OCI-LY3 (cell line): Measurements from ENCODE around the gene TTLL11.

Experiments
- H2AFZ ChIP-seq: fragments of 200-600, 300-600 bp; shearing (Covaris generic); 2 replicates; pipeline ENCODE4 v1.6.0; 2014; ENCODE audit warnings: antibody characterized with exemption, low read depth, low read length
- H3K27ac ChIP-seq: fragments of 200-600, 300-600 bp; sonication (generic); 2 replicates; pipeline ENCODE4 v1.5.1; 2014; ENCODE audit warnings: mild to moderate bottlenecking, low read length, moderate library complexity, mixed read lengths
- H3K27me3 ChIP-seq: fragments of 200-600, 300-600 bp; sonication (generic); 2 replicates; pipeline ENCODE4 v1.6.1; 2014; ENCODE audit warnings: low read depth, low read length, mixed read lengths
- H3K36me3 ChIP-seq: fragments of 200-600, 300-600 bp; sonication (generic); replicated peaks from 2 replicates; pipeline ENCODE3; 2014; ENCODE audit warnings: low read depth, low read length, mixed read lengths
- H3K4me1 ChIP-seq: fragments of 300-600, 200-600 bp; sonication (generic); 2 replicates; pipeline ENCODE4 v1.6.1; 2014; ENCODE audit warnings: low read length, mixed read lengths
- H3K4me2 ChIP-seq: fragments of 200-600, 300-600 bp; sonication (generic); 2 replicates; pipeline ENCODE4 v1.6.1; 2014; ENCODE audit warnings: low read length, mixed read lengths
- H3K4me3 ChIP-seq: fragments of 300-600, 200-600 bp; sonication (generic); 2 replicates; pipeline ENCODE4 v1.5.1; 2014; ENCODE audit warnings: antibody characterized with exemption, mild to moderate bottlenecking, low read length, moderate library complexity
- H3K79me2 ChIP-seq: fragments of 300-600, 200-600 bp; shearing (Covaris generic); 2 replicates; pipeline ENCODE4 v1.6.1; 2014; ENCODE audit warnings: mild to moderate bottlenecking, low read length, mixed read lengths
- H3K9ac ChIP-seq: fragments of 300-600, 200-600 bp; shearing (Covaris generic); 2 replicates; pipeline ENCODE4 v1.6.0; 2014; ENCODE audit warnings: mild to moderate bottlenecking, low read length, moderate library complexity
- H3K9me3 ChIP-seq: fragments of 200-600, 300-600 bp; shearing (Covaris generic); 2 replicates; pipeline ENCODE4 v1.6.1; 2014; ENCODE audit warnings: low read length, mixed read lengths; ENCODE audit not compliant: insufficient read depth
- H4K20me1 ChIP-seq: fragments of 200-600, 300-600 bp; sonication (generic); 2 replicates; pipeline ENCODE4 v1.6.1; 2016; ENCODE audit warnings: low read length, mixed read lengths; ENCODE audit not compliant: insufficient read depth
- EZH2phosphoT487 ChIP-seq: fragments of 200-600 bp; shearing (Covaris generic); IDR thresholded peaks from 2 replicates; pipeline ENCODE4 v1.6.1; 2018; ENCODE audit warnings: antibody characterized with exemption, mixed run types, low read depth
- TF ChIP-seq, protein P1 (sequence below): fragments of 200-600, 300-600 bp; sonication (generic); IDR thresholded peaks from 2 replicates; pipeline ENCODE4 v1.5.1; 2014; ENCODE audit warnings: antibody characterized with exemption, low read length, low read depth

The TTLL11 gene

DNA sequence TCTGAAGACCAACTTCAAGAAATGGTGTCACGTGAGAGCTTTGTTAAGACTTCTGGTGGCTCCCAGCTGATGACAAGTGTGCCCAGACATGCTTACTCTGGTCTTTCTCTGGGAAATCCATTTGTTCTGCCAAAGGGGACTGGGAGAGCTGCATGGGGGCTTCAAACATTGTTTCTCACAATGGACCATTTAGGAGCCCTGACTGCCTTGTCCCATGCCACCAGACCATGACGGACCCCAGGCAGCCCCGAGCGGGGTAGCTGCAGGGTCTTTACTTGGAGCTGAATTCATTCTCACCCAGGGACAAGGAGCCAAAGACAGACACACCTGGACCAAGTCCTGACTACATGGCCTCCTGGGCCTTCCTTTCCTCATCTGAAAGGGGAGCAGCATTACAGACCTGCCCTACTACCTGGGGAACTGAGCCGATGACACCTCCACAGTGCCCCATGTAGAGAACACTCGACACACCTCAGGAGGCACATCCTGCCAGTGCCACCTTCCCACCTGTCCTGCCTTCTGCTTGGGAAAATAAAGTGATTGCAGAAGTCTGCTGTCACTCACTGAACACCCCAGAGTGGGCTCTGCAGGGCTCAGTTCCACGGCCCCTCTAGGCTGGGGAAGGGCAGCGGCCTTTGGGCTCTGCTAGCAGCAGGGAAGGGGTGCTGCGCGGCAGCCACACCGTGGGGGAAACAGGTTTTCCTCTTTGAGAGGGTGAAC lies 272.7 kb downstream of the TTLL11 start:
- no peaks in the 10 kb centered on the region for H4K20me1 ChIP-seq
- no peaks in the 10 kb centered on the region for H3K36me3 ChIP-seq
- H3K9ac ChIP-seq = no peak overlapping the region
- TF ChIP-seq EZH2phosphoT487 = no peak
- TF ChIP-seq, protein P1, sequence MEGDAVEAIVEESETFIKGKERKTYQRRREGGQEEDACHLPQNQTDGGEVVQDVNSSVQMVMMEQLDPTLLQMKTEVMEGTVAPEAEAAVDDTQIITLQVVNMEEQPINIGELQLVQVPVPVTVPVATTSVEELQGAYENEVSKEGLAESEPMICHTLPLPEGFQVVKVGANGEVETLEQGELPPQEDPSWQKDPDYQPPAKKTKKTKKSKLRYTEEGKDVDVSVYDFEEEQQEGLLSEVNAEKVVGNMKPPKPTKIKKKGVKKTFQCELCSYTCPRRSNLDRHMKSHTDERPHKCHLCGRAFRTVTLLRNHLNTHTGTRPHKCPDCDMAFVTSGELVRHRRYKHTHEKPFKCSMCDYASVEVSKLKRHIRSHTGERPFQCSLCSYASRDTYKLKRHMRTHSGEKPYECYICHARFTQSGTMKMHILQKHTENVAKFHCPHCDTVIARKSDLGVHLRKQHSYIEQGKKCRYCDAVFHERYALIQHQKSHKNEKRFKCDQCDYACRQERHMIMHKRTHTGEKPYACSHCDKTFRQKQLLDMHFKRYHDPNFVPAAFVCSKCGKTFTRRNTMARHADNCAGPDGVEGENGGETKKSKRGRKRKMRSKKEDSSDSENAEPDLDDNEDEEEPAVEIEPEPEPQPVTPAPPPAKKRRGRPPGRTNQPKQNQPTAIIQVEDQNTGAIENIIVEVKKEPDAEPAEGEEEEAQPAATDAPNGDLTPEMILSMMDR = no peak
- H3K9me3 ChIP-seq = no peaks in the 10 kb centered on the region
- no peaks in the 10 kb centered on the region for H3K27me3 ChIP-seq
- no peak overlapping the region for H3K27ac ChIP-seq
- H2AFZ ChIP-seq = no peak overlapping the region
- peaks cover 18% of the 10 kb centered on the region for H3K4me1 ChIP-seq
- no peak overlapping the region for H3K4me3 ChIP-seq
- H3K4me2 ChIP-seq = no peak overlapping the region
- H3K79me2 ChIP-seq = no peaks in the 10 kb centered on the region

DNA sequence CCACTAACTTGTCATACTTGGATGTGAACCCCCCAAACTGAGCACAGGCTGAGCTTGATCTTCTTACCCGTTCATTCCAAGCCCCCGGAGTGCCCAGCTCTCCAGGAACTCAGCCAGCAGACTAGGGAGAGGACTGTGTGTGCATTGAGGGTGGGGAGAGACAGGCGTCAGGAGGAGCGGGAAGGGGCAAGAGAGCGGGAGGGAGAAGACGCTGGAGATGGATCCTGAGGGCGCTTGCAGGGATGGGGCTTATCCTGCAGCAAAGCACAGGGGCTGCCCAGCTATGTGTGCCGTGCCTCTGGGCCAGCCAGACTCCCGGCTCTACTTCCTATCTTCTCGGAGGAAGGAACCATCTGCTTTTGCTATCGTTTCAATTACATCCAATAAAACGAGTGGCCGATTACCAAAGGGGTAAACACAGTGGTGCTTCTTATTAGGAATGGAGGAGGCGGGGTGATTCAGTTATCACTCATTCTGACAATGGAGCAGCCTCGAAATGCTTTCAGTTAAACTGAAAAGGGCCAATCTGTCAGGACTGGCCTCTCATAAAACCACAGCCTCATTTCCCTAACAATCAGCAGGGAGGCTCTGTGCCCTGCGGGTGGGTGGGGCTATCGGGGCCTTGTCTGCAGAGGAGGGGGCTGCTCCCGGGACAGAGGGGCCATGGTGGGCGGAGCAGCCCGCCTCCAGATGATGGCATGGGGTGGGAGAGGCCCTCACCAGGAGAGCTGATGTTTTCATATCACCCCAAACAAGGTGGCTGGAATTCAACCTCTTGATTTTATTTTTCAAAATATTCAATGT lies 273.5 kb downstream of the TTLL11 start:
- Histone ChIP-seq H3K4me2 (no peak overlapping the region), H3K9ac (no peak overlapping the region), H3K9me3 (no peaks in the 10 kb centered on the region), H3K27me3 (no peaks in the 10 kb centered on the region), H3K27ac (no peak overlapping the region), H2AFZ (no peak overlapping the region), H3K4me1 (peaks cover 25% of the 10 kb centered on the region), H3K79me2 (no peaks in the 10 kb centered on the region), H3K4me3 (no peak overlapping the region), H3K36me3 (no peaks in the 10 kb centered on the region), H4K20me1 (no peaks in the 10 kb centered on the region)
- TF ChIP-seq, protein P1 = no peak

DNA sequence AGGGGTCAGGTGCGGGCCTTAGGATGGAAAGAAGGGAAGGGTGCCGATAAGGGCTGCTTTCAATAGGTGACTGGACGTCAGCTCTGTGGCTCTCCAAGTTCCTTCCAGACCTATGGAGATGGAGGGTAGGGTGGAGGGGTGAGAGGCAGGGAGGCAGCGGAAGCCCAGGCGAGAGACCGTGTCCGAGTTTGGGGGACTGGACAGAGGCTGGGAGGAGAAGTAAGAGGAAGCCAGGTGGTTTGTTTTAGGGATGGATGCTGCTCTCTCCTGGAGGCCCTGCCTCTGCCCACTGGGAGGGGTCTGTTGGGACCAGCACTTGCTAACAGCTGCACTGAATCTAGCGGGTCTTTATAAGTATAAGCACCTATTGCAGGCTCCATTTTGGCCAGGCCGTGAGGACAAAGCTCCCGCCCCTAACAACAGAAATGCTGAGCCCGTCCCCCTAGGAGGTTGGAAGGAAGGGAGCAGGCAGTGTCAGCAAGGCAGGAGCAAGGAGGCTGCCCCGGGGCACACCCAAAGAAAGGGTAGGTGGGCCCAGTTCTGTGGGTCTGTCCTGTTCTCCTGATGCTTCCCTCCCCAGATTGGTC lies 274.2 kb downstream of the TTLL11 start:
- Histone ChIP-seq H3K9me3 (no peaks in the 10 kb centered on the region), H4K20me1 (no peaks in the 10 kb centered on the region), H3K27me3 (no peaks in the 10 kb centered on the region), H3K4me2 (no peak overlapping the region), H2AFZ (no peak overlapping the region), H3K36me3 (no peaks in the 10 kb centered on the region), H3K9ac (no peak overlapping the region), H3K79me2 (no peaks in the 10 kb centered on the region), H3K4me1 (peaks cover 25% of the 10 kb centered on the region), H3K4me3 (no peak overlapping the region), H3K27ac (no peak overlapping the region)
- TF ChIP-seq, protein P1 = no peak
- no peak for TF ChIP-seq EZH2phosphoT487

DNA sequence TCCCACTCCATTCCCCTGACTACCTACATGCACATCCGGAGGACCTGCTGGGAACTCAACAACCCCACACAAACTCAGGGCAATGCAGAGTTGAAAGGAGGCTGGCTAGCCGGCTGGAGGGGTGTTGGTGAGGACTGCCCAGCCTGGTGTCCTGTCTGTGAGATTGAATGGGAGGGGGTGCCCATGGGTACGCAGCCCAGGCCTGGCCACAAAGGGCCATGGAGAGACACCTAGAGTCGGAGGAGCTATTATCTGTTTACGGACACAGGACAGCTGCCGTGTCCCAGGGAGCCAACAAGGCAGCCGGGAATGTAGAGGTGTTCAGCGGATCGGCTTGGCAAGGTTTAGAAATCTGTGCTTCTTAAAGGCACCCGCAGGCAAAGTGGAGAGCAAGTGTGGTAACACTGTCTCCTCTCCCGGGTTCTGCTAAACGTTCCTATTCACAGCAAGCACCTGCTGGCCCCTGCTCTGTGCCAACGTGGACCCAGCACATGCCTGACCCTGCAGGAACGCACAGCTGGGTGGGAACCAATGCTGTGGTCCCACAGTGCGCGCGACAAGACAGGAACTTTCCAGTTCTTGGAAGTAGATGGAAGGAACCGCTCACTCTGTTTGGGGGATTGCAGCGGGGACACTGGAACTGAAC lies 275.0 kb downstream of the TTLL11 start:
- Histone ChIP-seq H3K36me3 (no peaks in the 10 kb centered on the region), H4K20me1 (no peaks in the 10 kb centered on the region), H3K27me3 (no peaks in the 10 kb centered on the region), H3K9me3 (no peaks in the 10 kb centered on the region), H3K4me3 (no peak overlapping the region), H3K4me2 (no peak overlapping the region), H2AFZ (no peak overlapping the region), H3K4me1 (peaks cover 25% of the 10 kb centered on the region), H3K79me2 (no peaks in the 10 kb centered on the region), H3K9ac (no peak overlapping the region), H3K27ac (no peak overlapping the region)
- TF ChIP-seq EZH2phosphoT487 = no peak
- TF ChIP-seq, protein P1 = no peak
